Upper lobe of left lung (tissue), 4 donors: ENCODE data around the gene CTSE.

Experiments
- CTCF ChIP-seq, 6 experiments: fragments of 450-650 bp in 4 of 6; fragments of 200-600 bp in 2 of 6; sonication (generic) in 2 of 6; IDR thresholded peaks; one replicate each; pipeline ENCODE4 v1.5.1; 2016 to 2019; ENCODE audit warnings: antibody characterized with exemption in 6 of 6
- EP300 ChIP-seq, 4 donors: sonication (generic); formaldehyde crosslinking; IDR thresholded peaks; one replicate each; pipeline ENCODE4 v1.5.1; 2017; ENCODE audit warnings: antibody characterized with exemption in 4 of 4, control low read depth in 2 of 4
- POLR2A ChIP-seq, 4 donors: fragments of 450-650 bp; IDR thresholded peaks; one replicate each; pipeline ENCODE4 v1.5.1; 2016 to 2017; ENCODE audit warnings: antibody characterized with exemption in 4 of 4, mild to moderate bottlenecking in 2 of 4
- POLR2AphosphoS5 ChIP-seq, 2 donors: sonication (generic); formaldehyde crosslinking; IDR thresholded peaks; one replicate each; pipeline ENCODE4 v1.5.1; 2017; ENCODE audit warnings: antibody characterized with exemption in 2 of 2

- TF ChIP-seq POLR2AphosphoS5 (IDR thresholded peaks at IDR 0.05) (no peak), CTCF (IDR thresholded peaks at IDR 0.05) (no peak), POLR2A (IDR thresholded peaks at IDR 0.05) (no peak), EP300 (IDR thresholded peaks at IDR 0.05) (no peak)
These were observed 23.6 kb upstream of the CTSE start for GRCh38 chr1:206047271-206047670.
